DND-41 (cell line): Measurements from ENCODE around the gene PTPN1.

Experiments
- ATAC-seq: fragments of 200-7000 bp; cut with Tn5 transposase; 3 replicates; pipeline ENCODE4 v1.9.1; 2021; ENCODE audit warnings: low read depth; ENCODE audit not compliant: insufficient read depth
- DNase-seq: peaks from one replicate; pipeline ENCODE4 v3.0.0-alpha.2; 2020
- H2AFZ ChIP-seq: 2 replicates; pipeline ENCODE4 v1.6.0; 2012; ENCODE audit warnings: low read depth, low read length
- H3K27ac ChIP-seq: 2 replicates; pipeline ENCODE4 v1.5.1; 2012; ENCODE audit warnings: low read length, inconsistent platforms
- H3K27me3 ChIP-seq: fragments of 200-600 bp; sonication (generic); 2 replicates; pipeline ENCODE4 v1.6.0; 2012; ENCODE audit warnings: low read length, mild to moderate bottlenecking, inconsistent platforms; ENCODE audit not compliant: insufficient read depth, poor library complexity
- H3K36me3 ChIP-seq: 2 replicates; pipeline ENCODE4 v1.5.1; 2012; ENCODE audit warnings: low read length, inconsistent platforms; ENCODE audit not compliant: insufficient read depth
- H3K4me1 ChIP-seq: 2 replicates; pipeline ENCODE4 v1.5.1; 2012; ENCODE audit warnings: mild to moderate bottlenecking, low read length; ENCODE audit not compliant: insufficient read depth
- H3K4me2 ChIP-seq: 2 replicates; pipeline ENCODE4 v1.6.0; 2012; ENCODE audit warnings: mild to moderate bottlenecking, moderate library complexity, low read length, inconsistent platforms; ENCODE audit not compliant: insufficient read depth
- H3K4me3 ChIP-seq, 2 experiments: fragments of 200-600 bp in 1 of 2; shearing (Covaris generic) in 1 of 2; 2 replicates each; pipeline ENCODE4 v1.5.1; 2012 to 2016; ENCODE audit warnings: inconsistent platforms in 2 of 2, low read length in 2 of 2, mild to moderate bottlenecking in 2 of 2, low read depth in 1 of 2, moderate library complexity in 1 of 2
- H3K79me2 ChIP-seq: 2 replicates; pipeline ENCODE4 v1.6.0; 2012; ENCODE audit warnings: low read length, inconsistent platforms; ENCODE audit not compliant: insufficient read depth
- H3K9ac ChIP-seq: 2 replicates; pipeline ENCODE4 v1.6.0; 2012; ENCODE audit warnings: low read depth, mild to moderate bottlenecking, inconsistent platforms, low read length, moderate library complexity
- H3K9me3 ChIP-seq: 2 replicates; pipeline ENCODE4 v1.5.1; 2012; ENCODE audit warnings: low read length, moderate library complexity, mild to moderate bottlenecking, inconsistent platforms; ENCODE audit not compliant: insufficient read depth, severe bottlenecking
- H4K20me1 ChIP-seq: 2 replicates; pipeline ENCODE4 v1.6.0; 2012; ENCODE audit warnings: low read length; ENCODE audit not compliant: insufficient read depth
- EZH2 ChIP-seq: IDR thresholded peaks from 3 replicates; pipeline ENCODE4 v1.6.1; 2012; ENCODE audit warnings: borderline replicate concordance, low read depth, mild to moderate bottlenecking, moderate library complexity, low read length, inconsistent platforms; ENCODE audit not compliant: severe bottlenecking
- TF ChIP-seq, protein P1 (sequence below): IDR thresholded peaks from 2 replicates; pipeline ENCODE4 v1.5.1; 2012; ENCODE audit warnings: borderline replicate concordance, low read length, moderate library complexity, mild to moderate bottlenecking; ENCODE audit not compliant: poor library complexity, severe bottlenecking; ENCODE audit errors: extremely low read depth

Gene PTPN1

DNA sequence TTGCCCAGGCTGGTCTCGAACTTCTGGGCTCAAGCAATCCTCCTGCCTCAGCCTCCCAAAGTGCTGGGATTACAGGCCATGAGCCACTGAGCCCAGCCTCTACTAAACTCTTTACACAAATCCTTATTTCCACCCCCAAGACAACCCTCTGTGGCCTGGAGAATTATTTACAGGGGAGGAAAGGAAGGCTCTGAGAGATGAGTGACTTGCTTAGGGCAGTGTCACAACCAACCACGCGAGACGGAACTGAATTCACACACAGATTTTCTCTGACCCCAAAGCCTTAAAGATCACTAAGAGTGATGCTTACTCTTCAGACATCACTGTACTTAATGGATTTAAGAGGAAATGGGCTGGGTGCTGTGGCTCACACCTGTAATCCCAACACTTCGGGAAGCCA lies 95.0 kb downstream of the PTPN1 start:
- TF ChIP-seq EZH2, result no peak
- TF ChIP-seq, protein P1, sequence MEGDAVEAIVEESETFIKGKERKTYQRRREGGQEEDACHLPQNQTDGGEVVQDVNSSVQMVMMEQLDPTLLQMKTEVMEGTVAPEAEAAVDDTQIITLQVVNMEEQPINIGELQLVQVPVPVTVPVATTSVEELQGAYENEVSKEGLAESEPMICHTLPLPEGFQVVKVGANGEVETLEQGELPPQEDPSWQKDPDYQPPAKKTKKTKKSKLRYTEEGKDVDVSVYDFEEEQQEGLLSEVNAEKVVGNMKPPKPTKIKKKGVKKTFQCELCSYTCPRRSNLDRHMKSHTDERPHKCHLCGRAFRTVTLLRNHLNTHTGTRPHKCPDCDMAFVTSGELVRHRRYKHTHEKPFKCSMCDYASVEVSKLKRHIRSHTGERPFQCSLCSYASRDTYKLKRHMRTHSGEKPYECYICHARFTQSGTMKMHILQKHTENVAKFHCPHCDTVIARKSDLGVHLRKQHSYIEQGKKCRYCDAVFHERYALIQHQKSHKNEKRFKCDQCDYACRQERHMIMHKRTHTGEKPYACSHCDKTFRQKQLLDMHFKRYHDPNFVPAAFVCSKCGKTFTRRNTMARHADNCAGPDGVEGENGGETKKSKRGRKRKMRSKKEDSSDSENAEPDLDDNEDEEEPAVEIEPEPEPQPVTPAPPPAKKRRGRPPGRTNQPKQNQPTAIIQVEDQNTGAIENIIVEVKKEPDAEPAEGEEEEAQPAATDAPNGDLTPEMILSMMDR, result no peak

DNA sequence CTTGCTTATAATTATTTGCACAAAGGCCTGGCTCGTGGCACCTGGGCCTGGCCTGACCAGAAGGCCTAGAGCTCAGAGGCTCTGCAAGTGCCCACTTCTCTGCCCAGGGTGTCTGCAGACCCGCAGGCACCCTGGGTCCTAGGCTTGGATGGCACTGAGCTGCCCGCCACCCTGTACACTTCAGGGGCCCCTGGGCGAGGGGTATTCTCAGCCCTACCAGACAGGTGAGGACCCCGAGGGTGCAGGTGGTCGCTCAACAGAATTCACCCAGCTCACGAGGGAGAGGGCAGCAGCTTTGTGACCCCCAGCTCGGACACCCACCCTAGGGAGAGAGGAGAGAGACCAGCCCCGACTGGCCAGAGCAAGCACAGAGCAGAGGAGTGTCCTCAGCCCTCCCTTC lies 97.3 kb downstream of the PTPN1 start:
- Histone ChIP-seq H3K79me2 (no peaks in the 10 kb centered on the region), H3K27me3 (no peaks in the 10 kb centered on the region), H3K9me3 (no peaks in the 10 kb centered on the region), H2AFZ (no peak overlapping the region), H3K27ac (no peak overlapping the region), H3K36me3 (no peaks in the 10 kb centered on the region), H4K20me1 (peaks cover 6% of the 10 kb centered on the region), H3K9ac (no peak overlapping the region), H3K4me2 (no peak overlapping the region), H3K4me1 (no peaks in the 10 kb centered on the region), H3K4me3 (no peak overlapping the region)
- ATAC-seq (no peak), DNase-seq (no peak)
- TF ChIP-seq, protein P1, result no peak
- no peak for TF ChIP-seq EZH2

More for the DNA sequence above, 95.0 kb downstream of the PTPN1 start:
- ATAC-seq (no peak), DNase-seq (no peak)
- H3K9me3 ChIP-seq, result no peaks in the 10 kb centered on the region
- H3K36me3 ChIP-seq, result no peaks in the 10 kb centered on the region
- no peaks in the 10 kb centered on the region for H3K4me1 ChIP-seq
- H3K4me2 ChIP-seq, result no peak overlapping the region
- H3K4me3 ChIP-seq, result no peak overlapping the region
- no peaks in the 10 kb centered on the region for H3K27me3 ChIP-seq
- no peaks in the 10 kb centered on the region for H3K79me2 ChIP-seq
- H3K27ac ChIP-seq, result no peak overlapping the region
- no peaks in the 10 kb centered on the region for H4K20me1 ChIP-seq
- no peak overlapping the region for H3K9ac ChIP-seq
- H2AFZ ChIP-seq, result no peak overlapping the region

DNA sequence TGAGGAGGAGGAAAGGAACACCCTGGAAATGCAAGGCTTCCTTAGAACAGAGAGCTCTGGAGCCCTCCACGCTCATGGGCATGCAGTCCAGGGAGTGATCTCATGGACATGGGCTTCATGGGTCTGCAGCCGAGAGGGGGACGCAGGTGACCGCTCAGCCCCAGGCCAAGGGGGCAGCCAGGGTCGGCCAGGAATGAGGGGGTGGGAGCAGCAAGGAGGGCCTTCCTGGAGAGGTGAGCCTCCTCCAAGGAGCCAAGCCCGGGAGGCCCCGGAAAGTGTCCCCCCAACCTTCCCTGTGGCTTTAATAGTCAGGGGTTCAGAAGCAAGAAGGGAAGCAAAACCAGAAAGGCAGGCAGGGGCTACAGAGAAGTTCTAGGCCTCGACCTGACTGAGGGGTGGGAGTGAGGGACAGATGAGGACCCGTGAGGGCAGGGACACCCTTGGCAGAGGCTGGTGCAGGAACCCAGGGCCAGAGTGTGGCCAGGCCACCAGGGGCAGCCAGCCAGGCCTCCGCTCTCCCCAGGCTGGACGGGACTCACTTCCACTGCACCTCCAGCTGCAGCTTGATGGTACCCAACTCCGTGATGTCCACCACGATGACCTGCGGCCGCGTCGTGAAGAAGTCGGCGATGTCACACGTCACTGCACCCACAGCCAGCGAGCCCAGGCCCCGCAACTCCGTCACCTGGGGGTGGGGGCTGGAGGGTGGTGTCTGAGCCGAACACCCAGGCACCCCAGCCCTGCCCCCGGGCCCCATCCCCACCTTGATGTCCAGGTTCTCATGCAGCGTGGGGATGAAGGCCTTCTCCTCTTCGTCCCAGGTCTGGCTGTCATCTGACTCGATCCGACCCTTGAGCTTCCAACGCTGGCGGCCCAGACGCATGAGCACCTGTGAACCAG lies 97.9 kb downstream of the PTPN1 start:
- Histone ChIP-seq H2AFZ (no peak overlapping the region), H3K27ac (no peak overlapping the region), H3K4me3 (no peak overlapping the region)

More for the DNA sequence above, 97.9 kb downstream of the PTPN1 start:
- DNase-seq (no peak), ATAC-seq (no peak)
- Histone ChIP-seq H3K36me3 (no peaks in the 10 kb centered on the region), H3K4me1 (no peaks in the 10 kb centered on the region), H3K9ac (no peak overlapping the region), H4K20me1 (peaks cover 6% of the 10 kb centered on the region), H3K4me2 (no peak overlapping the region), H3K9me3 (no peaks in the 10 kb centered on the region), H3K27me3 (no peaks in the 10 kb centered on the region), H3K79me2 (no peaks in the 10 kb centered on the region)
- TF ChIP-seq, protein P1, result no peak
- no peak for TF ChIP-seq EZH2
